Measurements from ENCODE around the gene SFTPA2.
"Not testable (repeated sequence)": the region's sequence is repeated elsewhere in the genome, so short reads cannot be mapped to it uniquely, and the experiment has no call there.

The SFTPA2 gene

GRCh38 chr10:79560160-79560709, at the start of gene SFTPA2:
Gene SFTPA2 (minus strand): TSS chr10:79560407. CDS start chr10:79559483, 924 bp downstream.
- DNase-seq (ENCODE audit: low spot score) (no peak), FAIRE-seq (no peak)

GRCh38 chr10:79608505-79609375, 48.5 kb upstream of the SFTPA2 start:
- FAIRE-seq: no peak
- DNase-seq (ENCODE audit: low spot score): no peak

- FAIRE-seq: no peak
- no peak for DNase-seq (ENCODE audit: low spot score)
Measured at GRCh38 chr10:79605308-79605707, 45.1 kb upstream of the SFTPA2 start.

GRCh38 chr10:79604294-79604693, 44.1 kb upstream of the SFTPA2 start:
- FAIRE-seq (no peak), DNase-seq (ENCODE audit: low spot score) (no peak)

GRCh38 chr10:79602953-79603352, 42.7 kb upstream of the SFTPA2 start:
- DNase-seq (ENCODE audit: low spot score): no peak
- no peak for FAIRE-seq

- no peak for FAIRE-seq
- no peak for DNase-seq (ENCODE audit: low spot score)
Measured at GRCh38 chr10:79601939-79602338, 41.7 kb upstream of the SFTPA2 start.

- DNase-seq (ENCODE audit: low spot score); FAIRE-seq: not testable (repeated sequence)
Measured at GRCh38 chr10:79599644-79600043, 39.4 kb upstream of the SFTPA2 start.

- DNase-seq (ENCODE audit: low spot score): no peak
- FAIRE-seq: no peak
Measured at GRCh38 chr10:79595510-79595909, 35.3 kb upstream of the SFTPA2 start.

- not testable (repeated sequence) for FAIRE-seq; DNase-seq (ENCODE audit: low spot score)
Measured at GRCh38 chr10:79594565-79594964, 34.4 kb upstream of the SFTPA2 start.

GRCh38 chr10:79593377-79593776, 33.2 kb upstream of the SFTPA2 start:
- DNase-seq (ENCODE audit: low spot score) (no peak), FAIRE-seq (no peak)

- FAIRE-seq (no peak), DNase-seq (ENCODE audit: low spot score) (no peak)
Measured at GRCh38 chr10:79588800-79589199, 28.6 kb upstream of the SFTPA2 start.

- no peak for DNase-seq (ENCODE audit: low spot score)
- FAIRE-seq: no peak
Measured at GRCh38 chr10:79586933-79587332, 26.7 kb upstream of the SFTPA2 start.

- DNase-seq (ENCODE audit: low spot score) (no peak), FAIRE-seq (no peak)
Measured at GRCh38 chr10:79585870-79586527, 25.8 kb upstream of the SFTPA2 start.

- no peak for DNase-seq (ENCODE audit: low spot score)
- FAIRE-seq: no peak
Measured at GRCh38 chr10:79583488-79584024, 23.3 kb upstream of the SFTPA2 start.

- FAIRE-seq; DNase-seq (ENCODE audit: low spot score): not testable (repeated sequence)
Measured at GRCh38 chr10:79582954-79583353, 22.7 kb upstream of the SFTPA2 start.

GRCh38 chr10:79582096-79582495, 21.9 kb upstream of the SFTPA2 start:
- FAIRE-seq (no peak), DNase-seq (ENCODE audit: low spot score) (no peak)

GRCh38 chr10:79581044-79581443, 20.8 kb upstream of the SFTPA2 start:
- DNase-seq (ENCODE audit: low spot score): no peak
- FAIRE-seq: no peak

GRCh38 chr10:79579361-79579760, 19.2 kb upstream of the SFTPA2 start:
- no peak for FAIRE-seq
- no peak for DNase-seq (ENCODE audit: low spot score)

- DNase-seq (ENCODE audit: low spot score); FAIRE-seq: not testable (repeated sequence)
Measured at GRCh38 chr10:79570624-79571023, 10.4 kb upstream of the SFTPA2 start.

GRCh38 chr10:79563426-79563825, 3.2 kb upstream of the SFTPA2 start:
- no peak for FAIRE-seq
- DNase-seq (ENCODE audit: low spot score): no peak

- no peak for DNase-seq (ENCODE audit: low spot score)
- no peak for FAIRE-seq
Measured at GRCh38 chr10:79562135-79562756, 2.0 kb upstream of the SFTPA2 start.

GRCh38 chr10:79561257-79561656, 1.1 kb upstream of the SFTPA2 start:
- no peak for DNase-seq (ENCODE audit: low spot score)
- no peak for FAIRE-seq

Data from RCC 7860 (cell line).